ENCODE measurements around the gene ZBTB9. TPM values are rescaled to one million over a fixed set of nuclear protein-coding genes. Genes with fewer than 3 reads are reported as not detected.
A peak's percentile ranks its signal among the peaks of the same experiment; 100 is the strongest.

The ZBTB9 gene, protein sequence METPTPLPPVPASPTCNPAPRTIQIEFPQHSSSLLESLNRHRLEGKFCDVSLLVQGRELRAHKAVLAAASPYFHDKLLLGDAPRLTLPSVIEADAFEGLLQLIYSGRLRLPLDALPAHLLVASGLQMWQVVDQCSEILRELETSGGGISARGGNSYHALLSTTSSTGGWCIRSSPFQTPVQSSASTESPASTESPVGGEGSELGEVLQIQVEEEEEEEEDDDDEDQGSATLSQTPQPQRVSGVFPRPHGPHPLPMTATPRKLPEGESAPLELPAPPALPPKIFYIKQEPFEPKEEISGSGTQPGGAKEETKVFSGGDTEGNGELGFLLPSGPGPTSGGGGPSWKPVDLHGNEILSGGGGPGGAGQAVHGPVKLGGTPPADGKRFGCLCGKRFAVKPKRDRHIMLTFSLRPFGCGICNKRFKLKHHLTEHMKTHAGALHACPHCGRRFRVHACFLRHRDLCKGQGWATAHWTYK
- 5.1 and 6.2 TPM in 2 replicates for total RNA-seq
- 5.0 and 6.7 TPM in 2 replicates for polyA plus RNA-seq

DNA sequence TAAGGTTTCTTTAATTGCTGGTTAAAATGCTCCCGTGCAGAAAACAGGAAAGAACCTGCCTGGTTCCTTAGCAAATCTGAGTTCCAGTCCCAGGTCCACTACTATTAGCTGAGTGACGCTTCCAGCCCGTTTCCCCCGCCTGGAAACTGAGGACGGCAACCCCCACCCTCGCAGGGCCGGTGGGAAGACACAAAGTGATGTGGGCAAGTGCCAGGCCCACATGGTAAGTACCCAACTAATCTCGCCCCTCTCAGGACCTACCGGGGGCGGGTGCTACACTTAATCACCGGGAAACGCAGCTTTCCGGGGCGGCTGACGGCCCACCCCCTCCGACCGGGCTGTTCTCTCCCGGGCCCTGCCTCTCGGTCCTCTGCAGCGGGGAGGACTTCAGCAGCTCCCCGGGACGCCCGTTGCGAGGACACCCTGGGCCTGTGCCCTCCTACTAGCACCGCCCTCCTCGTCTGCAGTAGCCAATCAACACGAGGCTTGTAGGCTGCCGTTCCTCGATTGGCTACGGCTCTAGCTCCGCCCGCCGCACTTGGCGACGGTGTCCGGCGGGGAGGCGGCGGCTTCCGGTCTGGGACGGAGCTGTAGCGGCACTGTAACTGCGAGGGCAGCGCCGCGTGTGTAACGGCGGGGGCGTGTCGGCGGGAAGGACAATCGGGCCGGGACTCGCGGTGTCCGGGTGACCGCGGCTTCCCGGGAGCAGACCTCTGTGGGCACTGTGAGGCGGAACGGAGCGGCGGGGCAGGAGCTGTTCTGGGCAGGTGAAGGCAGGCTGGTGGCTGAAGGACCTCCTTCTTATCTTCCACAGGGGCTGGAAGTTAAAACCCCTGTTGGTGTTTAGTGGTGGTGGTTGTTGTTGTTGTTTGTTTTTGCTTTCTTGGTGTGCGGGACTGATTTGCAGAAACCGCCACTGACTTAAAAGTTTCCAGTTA is at the start of gene ZBTB9:
ZBTB9 (plus strand) TSS at position 568 of the 938 bp plus-strand sequence. CDS start 525 bp downstream, outside the sequence.
- no peaks in the 10 kb centered on the region for H3K4me1 ChIP-seq (ENCODE audit: insufficient read depth)
- peak; percentile 98 for DNase-seq (ENCODE audit: low spot score)
- no peaks in the 10 kb centered on the region for H4K20me1 ChIP-seq (ENCODE audit: insufficient read depth, poor library complexity, severe bottlenecking)
- peaks cover 21% of the 10 kb centered on the region for H3K79me2 ChIP-seq
- peak within 1 kb of the TSS; percentile 63 for H3K4me3 ChIP-seq
- TF ChIP-seq, protein P1, sequence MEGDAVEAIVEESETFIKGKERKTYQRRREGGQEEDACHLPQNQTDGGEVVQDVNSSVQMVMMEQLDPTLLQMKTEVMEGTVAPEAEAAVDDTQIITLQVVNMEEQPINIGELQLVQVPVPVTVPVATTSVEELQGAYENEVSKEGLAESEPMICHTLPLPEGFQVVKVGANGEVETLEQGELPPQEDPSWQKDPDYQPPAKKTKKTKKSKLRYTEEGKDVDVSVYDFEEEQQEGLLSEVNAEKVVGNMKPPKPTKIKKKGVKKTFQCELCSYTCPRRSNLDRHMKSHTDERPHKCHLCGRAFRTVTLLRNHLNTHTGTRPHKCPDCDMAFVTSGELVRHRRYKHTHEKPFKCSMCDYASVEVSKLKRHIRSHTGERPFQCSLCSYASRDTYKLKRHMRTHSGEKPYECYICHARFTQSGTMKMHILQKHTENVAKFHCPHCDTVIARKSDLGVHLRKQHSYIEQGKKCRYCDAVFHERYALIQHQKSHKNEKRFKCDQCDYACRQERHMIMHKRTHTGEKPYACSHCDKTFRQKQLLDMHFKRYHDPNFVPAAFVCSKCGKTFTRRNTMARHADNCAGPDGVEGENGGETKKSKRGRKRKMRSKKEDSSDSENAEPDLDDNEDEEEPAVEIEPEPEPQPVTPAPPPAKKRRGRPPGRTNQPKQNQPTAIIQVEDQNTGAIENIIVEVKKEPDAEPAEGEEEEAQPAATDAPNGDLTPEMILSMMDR (IDR thresholded peaks at IDR 0.05; ENCODE audit: poor library complexity) = no peak
- TF ChIP-seq EZH2phosphoT487 (IDR thresholded peaks at IDR 0.05; ENCODE audit: low read depth, severe bottlenecking, unreplicated experiment) (no peak), EZH2 (IDR thresholded peaks at IDR 0.05; ENCODE audit: borderline replicate concordance) (no peak)
- H3K27me3 ChIP-seq = no peaks in the 10 kb centered on the region
- H3K4me2 ChIP-seq = peak within 1 kb of the TSS; percentile 82
- WGBS (ENCODE audit: low lambda C conversion rate, missing lambda C conversion rate) = under 1% methylated on average over 65 of the region's 65 CpGs
- H3K27ac ChIP-seq = peak within 1 kb of the TSS; percentile 75
- H3K9me2 ChIP-seq (replicated peaks; ENCODE audit: insufficient read depth) = no peaks in the 10 kb centered on the region
- no peaks in the 10 kb centered on the region for H3K9me3 ChIP-seq (ENCODE audit: low read depth)
- peak within 1 kb of the TSS; percentile 47 for H2AFZ ChIP-seq
- H3K36me3 ChIP-seq (replicated peaks; ENCODE audit: insufficient read depth, low read depth) = no peaks in the 10 kb centered on the region

DNA sequence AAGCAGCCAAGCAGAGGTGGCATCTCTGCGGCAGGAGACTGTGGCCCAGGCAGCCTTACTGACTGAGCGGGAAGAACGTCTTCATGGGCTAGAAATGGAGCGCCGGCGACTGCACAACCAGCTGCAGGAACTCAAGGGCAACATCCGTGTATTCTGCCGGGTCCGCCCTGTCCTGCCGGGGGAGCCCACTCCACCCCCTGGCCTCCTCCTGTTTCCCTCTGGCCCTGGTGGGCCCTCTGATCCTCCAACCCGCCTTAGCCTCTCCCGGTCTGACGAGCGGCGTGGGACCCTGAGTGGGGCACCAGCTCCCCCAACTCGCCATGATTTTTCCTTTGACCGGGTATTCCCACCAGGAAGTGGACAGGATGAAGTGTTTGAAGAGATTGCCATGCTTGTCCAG is 49.5 kb upstream of the ZBTB9 start:
- Histone ChIP-seq H3K79me2 (no peaks in the 10 kb centered on the region), H2AFZ (no peak overlapping the region), H3K27ac (no peak overlapping the region), H3K4me3 (no peak overlapping the region), H3K36me3 (replicated peaks; ENCODE audit: insufficient read depth, low read depth) (no peaks in the 10 kb centered on the region), H3K9me3 (ENCODE audit: low read depth) (no peaks in the 10 kb centered on the region), H3K4me2 (no peak overlapping the region), H4K20me1 (ENCODE audit: insufficient read depth, poor library complexity, severe bottlenecking) (no peaks in the 10 kb centered on the region), H3K9me2 (replicated peaks; ENCODE audit: insufficient read depth) (no peaks in the 10 kb centered on the region), H3K4me1 (ENCODE audit: insufficient read depth) (no peaks in the 10 kb centered on the region), H3K27me3 (no peaks in the 10 kb centered on the region)
- DNase-seq (ENCODE audit: low spot score) = no peak
- 97% methylated on average over 17 of the region's 17 CpGs for WGBS (ENCODE audit: low lambda C conversion rate, missing lambda C conversion rate)
- TF ChIP-seq EZH2 (IDR thresholded peaks at IDR 0.05; ENCODE audit: borderline replicate concordance) = no peak
- TF ChIP-seq, protein P1 (IDR thresholded peaks at IDR 0.05; ENCODE audit: poor library complexity) = no peak
- no peak for TF ChIP-seq EZH2phosphoT487 (IDR thresholded peaks at IDR 0.05; ENCODE audit: low read depth, severe bottlenecking, unreplicated experiment)

DNA sequence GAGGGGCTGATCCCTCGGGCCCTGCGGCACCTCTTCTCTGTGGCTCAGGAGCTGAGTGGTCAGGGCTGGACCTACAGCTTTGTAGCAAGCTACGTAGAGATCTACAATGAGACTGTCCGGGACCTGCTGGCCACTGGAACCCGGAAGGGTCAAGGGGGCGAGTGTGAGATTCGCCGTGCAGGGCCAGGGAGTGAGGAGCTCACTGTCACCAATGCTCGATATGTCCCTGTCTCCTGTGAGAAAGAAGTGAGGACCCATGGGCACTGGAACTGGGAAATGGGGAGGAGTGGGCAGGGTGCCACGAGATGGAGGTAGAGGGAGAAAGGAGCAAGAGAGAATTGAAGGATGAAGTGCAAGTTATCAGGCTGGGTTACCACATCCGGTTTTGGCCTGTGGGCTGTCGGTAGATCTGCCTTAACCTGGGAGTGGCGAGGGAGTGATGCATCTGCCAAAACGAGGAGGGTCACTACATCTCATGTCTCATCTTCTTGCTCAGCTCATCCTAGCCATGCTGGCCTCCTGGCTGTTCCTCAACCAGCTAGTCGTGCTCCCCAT is 48.9 kb upstream of the ZBTB9 start:
- H4K20me1 ChIP-seq (ENCODE audit: insufficient read depth, poor library complexity, severe bottlenecking) = no peaks in the 10 kb centered on the region
- no peak overlapping the region for H3K4me3 ChIP-seq
- no peak overlapping the region for H3K27ac ChIP-seq
- H3K4me1 ChIP-seq (ENCODE audit: insufficient read depth) = no peaks in the 10 kb centered on the region
- H2AFZ ChIP-seq = no peak overlapping the region
- TF ChIP-seq, protein P1 (IDR thresholded peaks at IDR 0.05; ENCODE audit: poor library complexity) = no peak
- TF ChIP-seq EZH2phosphoT487 (IDR thresholded peaks at IDR 0.05; ENCODE audit: low read depth, severe bottlenecking, unreplicated experiment) (no peak), EZH2 (IDR thresholded peaks at IDR 0.05; ENCODE audit: borderline replicate concordance) (no peak)
- no peaks in the 10 kb centered on the region for H3K9me3 ChIP-seq (ENCODE audit: low read depth)
- no peaks in the 10 kb centered on the region for H3K9me2 ChIP-seq (replicated peaks; ENCODE audit: insufficient read depth)
- H3K27me3 ChIP-seq = no peaks in the 10 kb centered on the region
- WGBS (ENCODE audit: low lambda C conversion rate, missing lambda C conversion rate) = 99% methylated on average over 15 of the region's 15 CpGs
- H3K4me2 ChIP-seq = no peak overlapping the region
- no peak for DNase-seq (ENCODE audit: low spot score)
- H3K36me3 ChIP-seq (replicated peaks; ENCODE audit: insufficient read depth, low read depth) = no peaks in the 10 kb centered on the region
- H3K79me2 ChIP-seq = no peaks in the 10 kb centered on the region
